GM20431 (cell line): ENCODE results near the gene TNS3.

Experiments
- in situ Hi-C: fragments of 300-500 bp; cut with MseI, MboI; formaldehyde crosslinking; loops from one replicate; pipeline ENCODE4 v1.15.0; 2020; ENCODE audit warnings: low sequenced_read_pairs; ENCODE audit not compliant: unreplicated experiment

The TNS3 gene

DNA sequence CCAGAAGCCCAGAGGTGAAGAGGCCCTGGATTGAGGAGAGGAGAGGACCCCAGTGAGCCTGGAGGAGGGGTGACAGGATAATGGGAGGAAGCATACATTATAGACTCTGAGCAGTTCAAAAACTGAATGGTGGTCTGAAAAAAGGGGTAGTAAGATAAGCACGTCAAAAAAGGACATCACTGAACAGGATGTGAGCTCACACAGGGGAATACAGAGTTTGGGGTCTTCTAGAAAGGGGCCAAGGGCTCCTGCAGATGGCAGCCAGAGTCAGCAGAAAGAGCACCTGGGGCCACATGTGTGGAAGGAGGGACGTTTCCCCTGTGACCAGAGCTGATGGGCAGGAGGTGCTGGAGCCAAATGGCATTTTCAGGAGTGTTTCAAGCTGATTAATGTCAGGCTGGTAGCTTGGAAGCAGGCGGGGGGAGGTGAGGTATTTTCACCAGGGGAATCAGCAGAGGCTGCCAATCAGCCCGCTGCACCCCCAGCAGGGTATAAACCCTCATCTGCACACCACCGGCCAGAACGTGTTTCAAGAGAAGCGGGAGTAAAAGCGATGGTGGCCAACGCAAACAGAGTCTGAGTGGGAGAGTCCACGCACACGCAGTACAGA, 85.8 kb downstream of the TNS3 start:
- in situ Hi-C loops, result no loop called here

GRCh38 chr7:47493976-47494911, 87.7 kb downstream of the TNS3 start:
- in situ Hi-C loops, result no loop called here

DNA sequence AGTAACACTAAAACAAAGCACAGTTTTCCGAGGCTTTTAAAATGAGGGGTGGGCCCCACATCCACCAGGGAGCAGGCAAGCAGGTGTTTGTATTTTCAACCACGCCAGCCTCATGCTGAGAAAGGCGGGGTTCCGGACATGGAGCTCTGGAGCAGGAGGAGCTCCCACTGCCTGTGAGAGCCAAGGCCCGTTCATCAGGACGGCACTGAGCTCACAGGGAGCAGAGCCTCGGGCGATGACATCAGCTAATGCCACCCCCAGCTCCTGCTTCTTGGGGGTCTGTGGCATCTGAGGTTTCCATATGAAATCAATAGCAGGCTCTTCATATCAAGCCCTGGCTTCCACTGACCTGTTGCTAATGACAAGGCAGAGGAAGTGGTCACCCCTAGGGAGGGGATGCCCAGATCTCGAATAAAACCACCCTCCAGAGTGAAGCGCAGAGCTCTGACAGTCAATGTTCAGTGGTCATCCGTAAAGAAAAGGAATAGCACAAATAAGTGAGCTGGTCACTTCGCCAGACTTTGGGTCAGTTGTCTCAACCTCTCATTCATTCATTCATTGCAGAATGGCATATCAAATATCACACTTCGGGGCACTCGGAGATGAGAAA, 89.1 kb downstream of the TNS3 start:
- in situ Hi-C loops, result no loop called here

GRCh38 chr7:47490501-47491265, 91.2 kb downstream of the TNS3 start:
- in situ Hi-C loops, result no loop called here

- in situ Hi-C loops, result no loop called here
Measured at GRCh38 chr7:47489624-47490023, 92.3 kb downstream of the TNS3 start.

- in situ Hi-C loops, result no loop called here
Measured at GRCh38 chr7:47488969-47489342, 93.0 kb downstream of the TNS3 start.

DNA sequence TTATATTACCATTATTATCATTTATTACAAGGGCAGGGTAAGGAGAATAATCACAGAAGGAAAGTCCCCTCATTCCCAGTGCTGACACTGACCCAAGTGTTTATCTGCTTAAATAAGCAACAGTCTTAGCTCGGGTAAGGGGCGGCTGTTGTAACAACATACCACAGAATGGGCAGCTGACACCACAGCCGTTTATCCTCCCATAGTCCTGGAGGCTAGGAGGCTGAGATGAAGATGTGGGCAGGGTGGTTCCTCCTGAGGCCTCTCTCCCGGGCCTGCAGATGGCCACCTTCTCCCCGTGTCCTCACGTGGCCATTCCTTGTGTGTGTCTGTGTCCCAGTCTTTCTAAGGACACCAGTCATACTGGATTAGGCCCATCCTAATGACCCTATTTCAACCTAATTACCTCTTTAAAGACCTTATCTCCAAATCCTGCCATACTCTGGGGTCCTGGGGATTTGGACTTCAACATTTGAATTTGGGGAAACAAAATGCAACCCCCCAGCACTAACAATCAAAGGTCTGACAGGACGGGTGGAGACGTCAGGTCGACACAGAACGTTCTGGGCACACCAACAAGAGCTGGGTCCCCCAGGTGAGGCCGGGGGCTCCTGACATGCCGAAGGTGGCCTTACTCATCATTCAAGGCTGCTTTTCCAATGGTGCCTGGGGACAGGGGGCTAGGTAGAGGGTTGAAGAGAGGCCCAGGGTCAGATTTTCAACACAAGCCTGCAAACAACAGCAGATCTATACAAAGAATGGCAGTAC, 93.5 kb downstream of the TNS3 start:
- in situ Hi-C loops, result no loop called here

DNA sequence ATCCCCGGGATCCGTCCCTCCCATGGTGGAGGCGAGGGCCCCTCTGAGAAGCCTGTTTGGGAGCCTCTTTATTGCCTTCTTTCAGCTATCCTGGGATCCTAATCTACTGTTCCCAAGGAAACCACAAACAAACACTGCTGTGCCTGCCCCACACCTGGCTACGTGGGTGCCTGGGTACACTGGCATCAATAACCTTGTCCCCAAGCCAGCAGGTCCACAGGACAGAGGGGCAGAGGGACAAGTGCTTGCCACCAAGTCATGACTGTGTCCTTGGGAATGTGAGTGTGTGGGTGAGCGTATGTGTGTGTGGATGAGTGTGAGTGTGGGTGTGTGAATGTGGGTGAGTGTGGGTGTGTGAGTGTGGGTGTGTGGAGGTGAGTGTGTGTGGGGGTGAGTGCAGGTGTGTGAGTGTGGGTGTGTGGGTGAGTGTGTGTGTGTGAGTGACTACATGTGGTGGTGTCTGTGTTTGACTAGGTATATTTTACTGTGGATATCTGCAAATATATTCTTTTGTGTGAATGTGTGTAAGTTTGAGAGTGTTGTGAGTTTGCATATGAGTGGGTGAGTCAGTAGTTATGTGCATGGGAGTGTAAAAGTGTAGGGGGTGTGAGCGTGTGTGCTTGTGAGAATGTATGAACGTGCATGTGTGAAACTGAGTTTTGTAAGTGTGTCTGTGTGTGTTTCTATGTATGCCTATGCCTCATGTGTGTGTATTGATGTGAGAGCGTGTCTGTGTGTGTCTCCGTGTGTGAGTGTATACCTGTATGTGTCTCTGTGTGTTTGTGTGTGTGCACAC, 96.1 kb downstream of the TNS3 start:
- in situ Hi-C loops, result no loop called here

GRCh38 chr7:47484923-47485639, 96.8 kb downstream of the TNS3 start:
- in situ Hi-C loops, result no loop called here

DNA sequence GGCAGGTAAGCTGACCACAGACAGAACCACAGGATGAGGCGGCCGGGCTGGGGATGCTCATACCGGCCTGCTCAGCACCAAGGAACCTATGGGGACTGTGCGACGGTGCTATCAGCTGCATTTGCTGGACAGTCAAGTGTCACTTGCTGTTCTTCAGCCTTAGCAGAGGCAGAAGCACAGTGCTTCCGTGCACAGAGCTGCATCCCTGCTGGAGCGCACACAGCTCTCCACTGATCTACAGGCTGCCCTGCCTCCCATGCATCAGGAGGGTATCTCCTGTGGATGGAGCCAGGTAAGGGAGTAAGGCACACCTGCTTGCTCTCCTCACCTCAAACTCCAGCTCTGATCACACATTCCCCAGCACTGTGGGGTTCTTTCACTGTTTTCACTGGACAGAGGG, 97.5 kb downstream of the TNS3 start:
- in situ Hi-C loops, result no loop called here

DNA sequence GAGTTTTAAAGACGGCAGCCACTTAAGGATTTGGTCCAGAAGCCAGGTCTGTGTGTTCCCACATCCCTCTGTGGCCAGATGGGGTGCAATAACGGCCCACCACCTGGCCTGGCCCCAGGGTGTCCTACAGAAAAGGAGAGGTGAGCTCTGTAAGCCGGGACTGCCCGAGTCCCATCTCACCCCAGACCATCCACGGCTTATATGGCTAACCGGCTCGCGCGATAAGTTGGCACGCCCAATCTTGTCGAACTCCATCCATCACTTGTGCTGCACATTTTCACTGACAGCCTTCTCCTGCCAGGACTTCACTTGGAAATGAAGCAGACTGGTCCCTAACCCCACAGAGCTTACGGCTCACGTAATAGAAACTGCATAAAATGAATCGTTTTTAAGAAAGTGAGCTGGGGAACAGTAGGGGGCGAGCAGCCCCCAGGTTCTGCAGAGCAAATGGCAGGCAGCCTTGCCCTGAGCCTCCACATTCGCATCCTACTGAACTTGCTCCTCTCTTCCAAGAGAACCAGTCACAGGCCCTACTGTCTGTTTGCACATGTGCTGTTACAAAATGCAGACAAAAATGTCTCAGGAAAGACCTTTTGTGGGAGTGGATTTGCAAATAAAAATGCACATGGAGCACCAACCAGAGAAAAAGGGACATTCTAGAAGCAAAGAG, 98.2 kb downstream of the TNS3 start:
- in situ Hi-C loops, result no loop called here

- in situ Hi-C loops, result no loop called here
Measured at GRCh38 chr7:47482013-47482875, 99.7 kb downstream of the TNS3 start.

DNA sequence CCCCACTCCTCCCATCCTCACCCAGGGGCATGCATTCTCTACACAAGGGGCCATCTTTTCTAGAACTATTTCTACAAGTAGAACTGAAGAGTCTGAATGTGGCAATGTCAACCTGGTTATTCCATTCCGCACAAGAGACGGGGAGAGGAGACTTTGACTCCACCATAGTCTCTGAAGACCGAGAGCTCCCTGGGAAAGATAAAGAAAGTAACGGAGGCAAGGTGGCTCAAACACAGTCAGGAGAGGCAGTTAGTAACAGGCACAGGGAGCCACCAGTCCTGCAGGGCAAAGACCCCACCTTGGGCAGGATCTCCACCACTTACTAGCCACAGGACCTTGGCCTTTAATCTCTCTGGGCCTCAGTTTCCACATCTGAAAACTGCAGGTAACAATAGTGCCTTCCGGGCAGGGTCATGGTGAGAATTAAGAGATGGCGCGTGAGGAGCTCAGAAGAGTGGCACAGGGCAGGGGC, 100.3 kb downstream of the TNS3 start:
- in situ Hi-C loops, result no loop called here

GRCh38 chr7:47480576-47481538, 101.1 kb downstream of the TNS3 start:
- in situ Hi-C loops, result no loop called here

DNA sequence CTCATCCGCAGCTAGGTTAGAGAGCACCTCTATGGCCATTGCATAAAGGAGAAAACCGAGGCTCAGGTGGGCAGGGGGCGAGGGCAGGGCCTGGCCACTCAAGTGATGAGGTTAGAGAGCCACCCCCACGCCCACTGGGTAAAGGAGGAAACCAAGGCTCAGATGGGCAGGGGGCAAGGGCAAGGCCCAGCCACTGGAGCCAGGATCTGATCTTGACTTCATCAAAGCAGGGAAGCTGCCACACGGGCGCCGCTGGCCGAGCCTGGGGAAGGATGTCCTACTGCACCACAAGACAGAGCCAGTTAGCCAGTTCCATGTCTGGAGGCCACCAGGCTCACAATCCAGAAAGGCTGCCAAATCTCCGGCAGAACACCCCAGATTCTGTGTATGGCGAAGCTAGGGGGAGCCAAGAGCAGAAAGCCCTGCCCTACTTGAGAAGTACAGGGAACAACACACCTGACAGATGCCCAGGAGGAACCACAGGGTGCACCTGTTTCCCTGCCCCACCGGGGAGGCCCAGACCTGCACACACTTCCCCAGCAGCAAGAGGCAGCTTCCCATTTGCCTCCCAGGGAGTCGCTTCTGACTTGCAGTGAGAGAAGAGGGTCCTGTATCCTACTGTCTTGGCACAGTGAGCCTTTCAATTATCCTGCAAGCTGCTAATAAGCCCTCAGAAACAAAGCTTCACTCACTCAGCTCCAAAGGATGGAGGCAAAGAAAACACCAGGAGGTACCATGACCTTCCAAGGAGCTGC, 101.9 kb downstream of the TNS3 start:
- in situ Hi-C loops, result no loop called here
